Dedifferentiated amniotic fluid mesenchymal stem cell (primary cell): ENCODE results near the gene SULT1B1.

Experiments used
- DNase-seq: peaks from one replicate; pipeline ENCODE4 v3.0.0-alpha.2; 2016; ENCODE audit errors: extremely low spot score

Gene SULT1B1

GRCh38 chr4:69697536-69698242 is 62.7 kb downstream of the SULT1B1 start:
- DNase-seq: no peak

GRCh38 chr4:69689599-69689998 is 70.8 kb downstream of the SULT1B1 start:
- DNase-seq: peak; percentile 41

- DNase-seq: no peak
Observed at GRCh38 chr4:69684804-69685203, 75.6 kb downstream of the SULT1B1 start.
